K562 (cell line): ENCODE results near the gene MPC2. TPM values are rescaled to one million over a fixed set of nuclear protein-coding genes. Genes with fewer than 3 reads are reported as not detected.
A peak's percentile ranks its signal among the peaks of the same experiment; 100 is the strongest.

Experiments used
- BHLHE40 ChIP-seq: IDR thresholded peaks from 2 replicates; pipeline ENCODE4 v1.6.1; 2011; ENCODE audit warnings: low read length, improper control_type of control experiment
- BMI1 ChIP-seq: fragments of 150-350 bp; IDR thresholded peaks from 2 replicates; pipeline ENCODE4 v1.6.1; 2014; ENCODE audit warnings: low read length
- HNRNPH1 ChIP-seq: fragments of 200-400 bp; formaldehyde crosslinking; optimal IDR thresholded peaks from 2 replicates; pipeline ENCODE3; 2017; ENCODE audit warnings: low read depth, mild to moderate bottlenecking, low read length, moderate library complexity
- MGA ChIP-seq: fragments of 450-650 bp; IDR thresholded peaks from 2 replicates; pipeline ENCODE4 v1.6.1; 2016; ENCODE audit warnings: mild to moderate bottlenecking, moderate library complexity
- ZKSCAN8 ChIP-seq: fragments of 200-800 bp; sonication (Bioruptor generic); IDR thresholded peaks from 2 replicates; pipeline ENCODE4 v1.6.1; 2016; ENCODE audit warnings: missing genetic modification characterization, missing compliant biosample characterization
- ZNF407 ChIP-seq: fragments of 450-650 bp; IDR thresholded peaks from 2 replicates; pipeline ENCODE4 v1.6.1; 2016; ENCODE audit warnings: low read depth
- polyA plus RNA-seq, 8 experiments: library from polyadenylated mRNA; depleted of rRNA in 4 of 8; stranded (reverse) in 5 of 8; unstranded in 3 of 8; fragments of >200 nt; fragmentation: Nextera tagmentation in 2 of 8; fragmentation: Illumina TruSeq in 1 of 8; extraction: Ambion mirVana in 2 of 8; extraction: Trizol in 1 of 8; gene quantifications; 2 replicates each; pipeline versions ENCODE4 v1.2.1 to v1.2.3, GENCODE V29; 2011 to 2014; ENCODE audit warnings: inconsistent platforms in 1 of 8, missing spikeins in 1 of 8
- total RNA-seq, 7 experiments: library from RNA; depleted of rRNA in 6 of 7; stranded (reverse); fragments of >200 nt in 6 of 7; fragmentation: Illumina TruSeq in 2 of 7; extraction: Trizol in 2 of 7; gene quantifications; 2 replicates each; pipeline versions ENCODE4 v1.2.1 to v1.2.3, GENCODE V29; 2011 to 2021; ENCODE audit warnings: low replicate concordance in 1 of 7

The MPC2 gene
- total and polyA plus RNA-seq, 9 of the 15 experiments (the other 6 are each of a cell fraction or from before 2014, with no cell fraction given), result 70.7 to 179 (median 144) TPM

GRCh38 chr1:167935216-167936067, 1.4 kb downstream of the MPC2 start (continued):
- no peak for TF ChIP-seq ZKSCAN8 (CRISPR knock-in tag)
- peak; percentile 29; the same call in 1 of the 2 replicates for TF ChIP-seq ZNF407
- TF ChIP-seq BHLHE40, result no peak
- no peak for TF ChIP-seq HNRNPH1
- 0 out of 2 replicates have a peak, but pooled peaks have one; percentile 74 for TF ChIP-seq MGA
- no peak for TF ChIP-seq BMI1
